Measurements from ENCODE around the gene GJA1. TPM values are rescaled to one million over a fixed set of nuclear protein-coding genes. Genes with fewer than 3 reads are reported as not detected.
"Not testable (repeated sequence)": the region's sequence is repeated elsewhere in the genome, so short reads cannot be mapped to it uniquely, and the experiment has no call there.

Gene GJA1
- total RNA-seq, 1 experiment from 2014 or later: 12.2 TPM

DNA sequence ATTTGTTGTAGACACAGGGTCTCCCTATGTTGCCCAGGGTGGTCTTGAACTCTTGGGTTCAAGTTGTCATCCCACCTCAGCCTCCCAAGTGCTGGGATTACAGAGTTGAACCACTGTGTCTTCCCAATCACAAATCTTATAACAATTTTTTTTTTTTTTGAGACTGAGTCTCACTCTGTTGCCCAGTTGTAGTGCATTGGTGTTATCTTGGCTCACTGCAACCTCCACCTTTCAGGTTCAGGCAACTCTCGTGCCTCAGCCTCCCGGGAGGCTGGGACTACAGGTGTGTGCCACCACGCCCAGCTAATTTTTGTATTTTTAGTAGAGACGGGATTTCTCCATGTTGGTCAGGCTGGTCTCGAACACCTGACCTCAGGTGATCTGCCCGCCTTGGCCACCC is 3.7 kb upstream of the GJA1 start:
- not testable (repeated sequence) for H3K9me3 ChIP-seq, H3K4me3 ChIP-seq

DNA sequence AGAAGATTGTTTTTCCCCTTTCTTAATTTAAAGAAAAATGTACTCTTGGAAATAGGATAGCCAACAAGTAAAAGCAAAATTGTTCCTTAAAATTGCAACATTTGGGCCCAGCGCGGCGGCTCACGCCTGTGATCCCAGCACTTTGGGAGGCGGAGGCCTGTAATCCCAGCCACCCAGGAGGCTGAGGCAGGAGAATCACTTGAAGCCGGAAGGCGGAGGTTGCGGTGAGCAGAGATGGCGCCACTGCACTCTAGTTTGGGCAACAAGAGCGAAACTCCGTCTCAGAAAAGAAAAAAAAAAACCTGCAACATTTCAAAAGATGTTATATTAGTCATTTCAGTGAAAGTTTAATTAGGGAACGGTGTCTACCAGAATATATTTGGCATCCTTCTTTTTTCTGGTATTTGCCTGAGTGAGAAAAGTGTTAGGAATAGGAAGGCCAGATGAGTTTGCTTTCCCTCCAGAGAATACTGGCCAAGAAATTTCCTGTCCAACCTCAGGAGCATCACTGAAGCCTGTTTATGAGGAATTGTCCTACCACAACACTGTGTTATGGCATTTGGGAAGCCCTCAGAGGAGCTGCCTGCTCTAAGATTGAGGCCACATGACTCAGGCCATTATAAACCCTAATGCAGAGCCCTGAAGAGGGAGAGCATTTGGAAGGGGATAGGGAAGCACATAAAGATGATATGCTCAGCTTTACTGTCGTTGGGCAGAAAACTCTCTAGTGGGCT is 1.2 kb upstream of the GJA1 start:
- no peak for DNase-seq
- no peaks in the 10 kb centered on the region for H3K36me3 ChIP-seq
- no peak overlapping the region for H3K4me3 ChIP-seq
- no peaks in the 10 kb centered on the region for H3K9me3 ChIP-seq
- H3K27me3 ChIP-seq: no peaks in the 10 kb centered on the region

More for the DNA sequence above, 3.7 kb upstream of the GJA1 start:
- not testable (repeated sequence) for H3K36me3 ChIP-seq, H3K27me3 ChIP-seq, DNase-seq

DNA sequence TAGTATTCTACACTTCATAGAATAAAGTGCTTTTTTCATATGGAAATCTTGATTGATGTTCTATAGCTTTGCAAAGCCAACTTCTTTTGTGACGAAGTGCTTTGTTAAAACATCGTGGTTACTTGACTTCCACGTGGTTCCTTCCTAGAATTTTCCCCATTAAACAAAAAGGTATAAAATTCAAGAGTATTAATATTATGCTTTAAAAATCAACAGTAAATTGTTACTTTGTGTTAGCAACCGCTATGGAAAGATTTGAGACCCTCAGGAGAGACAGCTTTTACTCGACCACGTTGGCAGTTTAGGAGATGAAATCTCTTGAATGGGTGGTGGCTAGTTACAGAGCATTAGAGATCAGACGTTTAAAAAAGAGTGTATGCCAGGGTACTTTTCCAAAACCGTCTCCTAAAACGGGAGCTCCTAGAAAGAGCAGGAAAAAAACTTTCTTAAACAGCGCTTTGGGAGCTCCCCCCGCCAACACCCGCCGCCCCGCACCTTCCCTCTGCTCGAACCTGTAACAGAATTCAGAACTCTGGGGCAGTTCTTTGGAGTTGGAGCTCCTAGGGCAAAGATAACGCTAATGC is 920 bp downstream of the GJA1 start:
- Histone ChIP-seq H3K4me3 (peak overlapping the region; percentile 66), H3K9me3 (no peaks in the 10 kb centered on the region)
- DNase-seq: peak; percentile 26

DNA sequence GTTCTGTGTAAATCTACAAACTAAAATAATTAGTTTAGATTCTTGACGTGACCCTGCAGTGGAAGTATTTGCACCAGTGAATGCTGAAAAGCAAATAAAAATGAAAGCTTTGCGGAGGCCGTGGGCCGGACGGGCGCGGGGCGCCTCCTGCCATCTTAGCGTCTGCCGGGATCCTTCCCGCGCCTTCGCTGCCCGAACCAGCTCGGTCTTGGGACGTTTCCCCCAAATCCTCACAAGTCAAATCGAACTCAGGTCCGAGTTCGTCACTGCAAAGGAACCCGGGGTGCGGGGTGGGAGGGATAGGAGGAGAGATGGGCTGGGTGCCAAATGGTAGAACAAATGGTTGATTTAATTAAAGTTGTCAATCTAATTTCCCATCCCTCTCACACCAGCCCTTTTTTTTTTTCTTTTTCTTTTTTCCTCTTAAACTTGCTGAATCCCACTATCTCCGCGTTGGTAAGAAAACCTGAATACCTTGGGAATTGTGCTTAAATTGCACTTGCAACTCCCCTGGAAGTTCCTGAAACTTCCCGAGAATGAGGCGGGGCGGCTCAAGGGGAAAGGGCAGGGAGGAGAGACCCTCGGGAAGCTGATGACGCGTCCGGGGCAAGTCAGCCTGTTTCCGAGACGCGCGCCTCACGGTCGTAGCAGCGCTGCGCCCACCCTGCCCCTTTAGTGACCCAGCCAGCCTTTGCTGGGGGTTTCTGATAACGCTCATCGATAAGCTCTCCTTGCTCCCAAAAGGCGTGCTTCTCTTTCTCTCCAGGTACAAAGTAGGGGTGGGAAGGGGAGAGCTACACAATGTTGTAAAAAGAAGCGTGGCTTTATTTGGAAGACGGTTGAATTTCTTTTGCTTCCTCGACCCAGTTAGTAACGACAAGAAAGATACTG is 1.8 kb downstream of the GJA1 start:
- DNase-seq: peak; percentile 63
- Histone ChIP-seq H3K36me3 (no peaks in the 10 kb centered on the region), H3K4me3 (peak overlapping the region; percentile 66), H3K27me3 (no peaks in the 10 kb centered on the region), H3K9me3 (no peaks in the 10 kb centered on the region)

More for the DNA sequence above, 920 bp downstream of the GJA1 start:
- no peaks in the 10 kb centered on the region for H3K27me3 ChIP-seq
- no peaks in the 10 kb centered on the region for H3K36me3 ChIP-seq

DNA sequence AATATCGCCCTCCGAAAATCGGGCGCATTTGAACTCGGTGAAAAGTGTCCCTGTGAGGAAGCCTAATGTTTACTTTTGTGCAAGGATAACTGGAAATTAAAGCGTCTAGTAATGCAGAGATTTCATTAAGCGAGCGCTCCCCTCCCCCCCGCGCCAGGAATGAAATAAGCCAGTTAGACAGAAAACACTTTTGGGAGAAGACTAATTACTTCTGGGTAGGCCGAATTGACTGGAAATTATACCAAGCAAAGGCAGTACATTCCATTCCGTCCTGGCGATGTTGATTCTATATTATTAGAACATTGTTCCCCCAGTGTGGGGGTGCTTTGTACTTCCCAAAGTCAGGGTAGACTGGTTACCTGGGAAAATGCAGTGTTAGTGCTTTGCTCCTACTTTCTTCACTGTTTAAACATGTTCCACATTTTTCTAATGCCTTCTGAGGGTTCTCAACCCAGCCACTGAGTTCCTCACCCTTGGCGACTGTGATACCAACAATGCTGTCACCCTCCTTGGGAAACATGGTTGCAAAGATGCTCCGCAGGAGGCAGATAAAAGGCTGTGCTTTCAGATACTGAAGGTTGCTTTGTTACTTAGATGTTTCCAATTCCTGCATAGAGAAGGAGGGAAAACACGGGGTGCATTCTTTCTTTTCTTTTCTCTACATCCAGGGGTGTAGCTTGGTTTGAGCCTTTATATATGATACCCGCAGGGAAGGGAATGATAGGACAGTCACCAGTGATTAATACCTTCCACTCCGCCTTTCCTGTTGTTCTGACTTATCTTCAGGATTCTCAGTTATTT is 2.6 kb downstream of the GJA1 start:
- no peak for DNase-seq

DNA sequence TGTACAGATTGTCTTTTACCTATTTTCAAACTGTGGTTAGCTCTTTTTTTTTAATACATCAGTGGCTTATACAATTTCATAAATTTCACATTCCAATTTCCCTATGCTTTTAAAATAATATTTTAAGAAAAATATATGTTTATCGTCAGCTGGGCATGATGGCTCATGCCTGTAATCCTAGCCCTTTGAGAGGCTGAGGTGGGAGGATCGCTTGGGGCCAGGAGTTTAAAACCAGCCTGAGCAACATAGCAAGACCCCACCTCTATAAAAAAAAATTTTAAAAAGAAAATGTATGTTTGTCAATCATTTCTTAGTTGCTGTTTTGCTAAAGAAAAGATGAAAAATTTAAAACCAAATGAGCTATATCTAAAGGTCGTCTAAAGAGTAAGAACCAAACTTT is 3.4 kb downstream of the GJA1 start:
- H3K9me3 ChIP-seq: no peaks in the 10 kb centered on the region

More for the DNA sequence above, 2.6 kb downstream of the GJA1 start:
- Histone ChIP-seq H3K9me3 (no peaks in the 10 kb centered on the region), H3K27me3 (no peaks in the 10 kb centered on the region), H3K36me3 (no peaks in the 10 kb centered on the region), H3K4me3 (peak overlapping the region; percentile 66)

DNA sequence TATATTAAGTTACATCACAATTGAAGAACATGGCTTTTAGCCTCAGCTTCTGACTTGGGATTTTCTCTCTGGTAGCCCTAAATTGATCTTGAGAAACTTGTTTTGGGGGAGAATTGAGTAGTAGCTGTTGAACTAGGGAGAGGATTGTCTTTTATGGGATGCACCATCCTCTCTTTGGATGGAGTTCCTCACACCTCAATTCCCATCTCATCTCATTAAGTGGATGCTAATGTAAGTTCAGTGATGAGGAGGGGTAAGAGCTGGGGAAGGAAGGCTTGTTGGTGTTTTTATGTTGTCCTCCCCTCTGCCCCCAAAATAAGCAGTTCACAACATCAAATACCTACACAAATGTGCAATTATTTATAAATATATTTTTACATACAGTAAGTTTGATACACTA is 4.0 kb downstream of the GJA1 start:
- Histone ChIP-seq H3K27me3 (no peaks in the 10 kb centered on the region), H3K9me3 (no peaks in the 10 kb centered on the region), H3K4me3 (no peak overlapping the region), H3K36me3 (no peaks in the 10 kb centered on the region)
- DNase-seq: no peak

More for the DNA sequence above, 3.4 kb downstream of the GJA1 start:
- DNase-seq: no peak
- Histone ChIP-seq H3K4me3 (no peak overlapping the region), H3K27me3 (no peaks in the 10 kb centered on the region), H3K36me3 (no peaks in the 10 kb centered on the region)

DNA sequence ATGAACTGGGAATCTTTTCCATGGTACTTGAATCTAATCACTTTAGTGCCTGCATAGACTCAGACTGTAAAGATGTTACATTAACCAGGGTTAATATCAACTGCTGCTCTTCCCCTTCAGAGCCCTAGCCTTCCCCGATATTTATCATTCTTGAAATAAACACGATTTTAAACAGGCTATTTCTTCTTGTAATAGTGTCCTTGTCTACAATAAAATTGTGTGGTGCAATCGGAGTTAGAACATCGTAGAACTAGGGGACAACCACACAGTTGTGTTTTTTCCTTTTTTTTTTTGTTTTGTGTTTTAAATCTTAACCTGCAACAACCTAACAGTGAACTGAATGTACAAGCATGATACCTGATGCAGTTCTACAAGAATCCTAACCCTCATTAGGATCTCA is 4.5 kb downstream of the GJA1 start:
- no peaks in the 10 kb centered on the region for H3K9me3 ChIP-seq
- H3K27me3 ChIP-seq: no peaks in the 10 kb centered on the region
- no peaks in the 10 kb centered on the region for H3K36me3 ChIP-seq
- DNase-seq: no peak
- no peak overlapping the region for H3K4me3 ChIP-seq

DNA sequence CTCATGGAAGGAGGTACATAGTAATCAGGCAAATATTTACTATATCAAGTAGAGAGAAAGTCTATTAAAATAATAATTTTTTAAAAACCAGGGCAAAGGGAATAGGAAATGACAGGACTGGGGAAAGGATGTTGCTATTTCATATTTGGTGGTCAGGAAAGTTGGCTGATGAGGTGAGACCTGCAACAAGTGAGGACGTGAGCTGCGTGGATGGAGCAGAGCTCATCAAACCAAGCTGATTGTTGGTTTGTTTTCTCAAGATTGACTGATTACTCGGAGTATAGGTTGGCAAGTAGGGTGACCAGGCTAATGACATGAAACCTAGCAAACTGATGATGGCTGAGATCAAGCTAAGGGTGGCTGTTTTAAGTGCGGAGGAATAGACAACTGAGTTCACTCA is 6.0 kb downstream of the GJA1 start:
- Histone ChIP-seq H3K9me3 (no peaks in the 10 kb centered on the region), H3K27me3 (no peaks in the 10 kb centered on the region), H3K4me3 (peak overlapping the region; percentile 5; the same call in 1 of the 2 replicates), H3K36me3 (no peaks in the 10 kb centered on the region)
- DNase-seq: no peak

DNA sequence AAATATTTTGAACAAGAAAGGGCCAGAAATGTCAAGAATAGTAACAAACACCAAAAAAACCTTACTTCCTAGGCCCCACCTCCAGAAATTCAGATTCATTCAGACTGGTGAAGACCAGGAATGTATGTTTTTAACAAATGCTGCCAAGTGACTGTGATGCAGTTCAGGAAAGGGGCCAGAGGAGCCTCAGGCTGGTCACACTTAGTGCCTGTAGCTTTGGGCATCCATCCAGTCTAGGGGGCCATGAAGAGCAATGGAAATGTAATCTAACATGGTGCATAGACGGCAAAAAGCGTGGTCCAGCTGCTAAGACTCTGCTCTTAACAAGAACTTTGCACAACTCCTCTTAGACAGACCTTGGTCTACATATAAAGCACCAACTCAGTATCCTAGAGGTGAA is 7.1 kb downstream of the GJA1 start:
- Histone ChIP-seq H3K36me3 (no peaks in the 10 kb centered on the region), H3K4me3 (no peak overlapping the region)

DNA sequence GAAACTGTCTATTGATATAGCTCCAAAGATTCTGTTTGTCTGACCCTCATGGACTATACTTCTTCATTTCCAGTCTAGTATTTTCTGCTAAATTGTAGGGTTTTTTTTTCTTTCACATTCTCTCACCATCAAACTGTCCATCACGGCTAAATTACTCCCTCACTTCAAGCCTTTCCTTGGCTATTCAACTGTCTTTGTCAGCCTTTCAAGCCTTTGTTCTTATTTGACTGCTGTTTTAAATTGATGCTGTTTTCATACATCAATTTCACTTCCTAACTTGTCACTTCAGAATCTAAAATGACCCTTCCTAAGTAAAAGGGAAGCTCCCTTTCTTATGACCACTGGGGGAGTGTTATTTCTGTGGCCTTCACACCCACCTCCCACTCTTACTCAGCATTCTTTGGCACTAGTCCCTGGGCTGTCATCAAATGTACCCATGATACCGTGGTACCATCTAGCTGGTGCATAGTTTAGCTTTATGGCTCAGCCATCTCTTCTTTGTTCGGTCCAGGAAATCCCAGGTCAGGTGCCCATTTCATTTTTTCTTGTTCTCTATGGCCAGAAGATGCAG is 8.6 kb downstream of the GJA1 start:
- no peaks in the 10 kb centered on the region for H3K9me3 ChIP-seq
- no peak overlapping the region for H3K4me3 ChIP-seq
- H3K36me3 ChIP-seq: no peaks in the 10 kb centered on the region
- H3K27me3 ChIP-seq: no peaks in the 10 kb centered on the region
- DNase-seq: peak; percentile 43

More for the DNA sequence above, 7.1 kb downstream of the GJA1 start:
- Histone ChIP-seq H3K27me3 (no peaks in the 10 kb centered on the region), H3K9me3 (no peaks in the 10 kb centered on the region)
- DNase-seq: peak; percentile 54

DNA sequence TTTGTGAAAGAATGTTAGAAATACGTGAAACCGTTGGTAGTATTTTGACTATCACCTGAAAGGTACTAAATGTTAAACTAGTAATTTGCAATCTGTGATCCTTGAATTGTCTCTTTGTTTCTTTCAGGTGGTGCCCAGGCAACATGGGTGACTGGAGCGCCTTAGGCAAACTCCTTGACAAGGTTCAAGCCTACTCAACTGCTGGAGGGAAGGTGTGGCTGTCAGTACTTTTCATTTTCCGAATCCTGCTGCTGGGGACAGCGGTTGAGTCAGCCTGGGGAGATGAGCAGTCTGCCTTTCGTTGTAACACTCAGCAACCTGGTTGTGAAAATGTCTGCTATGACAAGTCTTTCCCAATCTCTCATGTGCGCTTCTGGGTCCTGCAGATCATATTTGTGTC is 11.3 kb downstream of the GJA1 start:
- H3K36me3 ChIP-seq, H3K4me3 ChIP-seq, H3K9me3 ChIP-seq, DNase-seq, H3K27me3 ChIP-seq: not testable (repeated sequence)

DNA sequence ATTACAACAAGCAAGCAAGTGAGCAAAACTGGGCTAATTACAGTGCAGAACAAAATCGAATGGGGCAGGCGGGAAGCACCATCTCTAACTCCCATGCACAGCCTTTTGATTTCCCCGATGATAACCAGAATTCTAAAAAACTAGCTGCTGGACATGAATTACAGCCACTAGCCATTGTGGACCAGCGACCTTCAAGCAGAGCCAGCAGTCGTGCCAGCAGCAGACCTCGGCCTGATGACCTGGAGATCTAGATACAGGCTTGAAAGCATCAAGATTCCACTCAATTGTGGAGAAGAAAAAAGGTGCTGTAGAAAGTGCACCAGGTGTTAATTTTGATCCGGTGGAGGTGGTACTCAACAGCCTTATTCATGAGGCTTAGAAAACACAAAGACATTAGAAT is 12.3 kb downstream of the GJA1 start:
- H3K4me3 ChIP-seq, H3K27me3 ChIP-seq, H3K9me3 ChIP-seq, H3K36me3 ChIP-seq, DNase-seq: not testable (repeated sequence)

DNA sequence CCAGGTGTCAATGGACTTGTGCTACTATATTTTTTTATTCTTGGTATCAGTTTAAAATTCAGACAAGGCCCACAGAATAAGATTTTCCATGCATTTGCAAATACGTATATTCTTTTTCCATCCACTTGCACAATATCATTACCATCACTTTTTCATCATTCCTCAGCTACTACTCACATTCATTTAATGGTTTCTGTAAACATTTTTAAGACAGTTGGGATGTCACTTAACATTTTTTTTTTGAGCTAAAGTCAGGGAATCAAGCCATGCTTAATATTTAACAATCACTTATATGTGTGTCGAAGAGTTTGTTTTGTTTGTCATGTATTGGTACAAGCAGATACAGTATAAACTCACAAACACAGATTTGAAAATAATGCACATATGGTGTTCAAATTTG is 13.1 kb downstream of the GJA1 start:
- not testable (repeated sequence) for H3K4me3 ChIP-seq

DNA sequence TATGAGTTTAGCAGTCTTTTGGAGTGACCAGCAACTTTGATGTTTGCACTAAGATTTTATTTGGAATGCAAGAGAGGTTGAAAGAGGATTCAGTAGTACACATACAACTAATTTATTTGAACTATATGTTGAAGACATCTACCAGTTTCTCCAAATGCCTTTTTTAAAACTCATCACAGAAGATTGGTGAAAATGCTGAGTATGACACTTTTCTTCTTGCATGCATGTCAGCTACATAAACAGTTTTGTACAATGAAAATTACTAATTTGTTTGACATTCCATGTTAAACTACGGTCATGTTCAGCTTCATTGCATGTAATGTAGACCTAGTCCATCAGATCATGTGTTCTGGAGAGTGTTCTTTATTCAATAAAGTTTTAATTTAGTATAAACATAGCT is 13.9 kb downstream of the GJA1 start:
- H3K9me3 ChIP-seq: no peaks in the 10 kb centered on the region
- no peaks in the 10 kb centered on the region for H3K27me3 ChIP-seq
- no peak overlapping the region for H3K4me3 ChIP-seq
- H3K36me3 ChIP-seq: no peaks in the 10 kb centered on the region
- DNase-seq: no peak

More for the DNA sequence above, 13.1 kb downstream of the GJA1 start:
- DNase-seq, H3K27me3 ChIP-seq, H3K36me3 ChIP-seq, H3K9me3 ChIP-seq: not testable (repeated sequence)

DNA sequence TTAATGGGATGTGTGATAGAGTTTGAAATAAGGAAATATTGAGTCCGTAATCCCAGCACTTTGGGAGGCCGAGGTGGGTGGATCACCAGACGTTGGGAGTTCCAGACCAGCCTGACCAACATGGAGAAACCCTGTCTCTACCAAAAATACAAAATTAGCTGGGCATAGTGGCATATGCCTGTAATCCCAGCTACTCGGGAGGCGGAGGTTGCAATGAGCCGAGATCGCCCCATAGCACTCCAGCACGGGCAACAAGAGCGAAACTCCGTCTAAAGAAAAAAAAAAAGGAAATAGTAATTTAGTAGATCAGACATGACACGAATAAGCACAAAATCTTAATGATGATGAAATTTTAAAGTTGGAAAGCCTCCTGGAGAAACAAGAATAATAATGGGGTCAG is 14.8 kb downstream of the GJA1 start:
- DNase-seq: no peak
- no peaks in the 10 kb centered on the region for H3K9me3 ChIP-seq
- H3K4me3 ChIP-seq: no peak overlapping the region
- no peaks in the 10 kb centered on the region for H3K36me3 ChIP-seq
- no peaks in the 10 kb centered on the region for H3K27me3 ChIP-seq

Measured in MG63 (cell line).